ENCODE measurements around the gene PTPDC1. TPM values are rescaled to one million over a fixed set of nuclear protein-coding genes. Genes with fewer than 3 reads are reported as not detected.

PTPDC1 gene, protein sequence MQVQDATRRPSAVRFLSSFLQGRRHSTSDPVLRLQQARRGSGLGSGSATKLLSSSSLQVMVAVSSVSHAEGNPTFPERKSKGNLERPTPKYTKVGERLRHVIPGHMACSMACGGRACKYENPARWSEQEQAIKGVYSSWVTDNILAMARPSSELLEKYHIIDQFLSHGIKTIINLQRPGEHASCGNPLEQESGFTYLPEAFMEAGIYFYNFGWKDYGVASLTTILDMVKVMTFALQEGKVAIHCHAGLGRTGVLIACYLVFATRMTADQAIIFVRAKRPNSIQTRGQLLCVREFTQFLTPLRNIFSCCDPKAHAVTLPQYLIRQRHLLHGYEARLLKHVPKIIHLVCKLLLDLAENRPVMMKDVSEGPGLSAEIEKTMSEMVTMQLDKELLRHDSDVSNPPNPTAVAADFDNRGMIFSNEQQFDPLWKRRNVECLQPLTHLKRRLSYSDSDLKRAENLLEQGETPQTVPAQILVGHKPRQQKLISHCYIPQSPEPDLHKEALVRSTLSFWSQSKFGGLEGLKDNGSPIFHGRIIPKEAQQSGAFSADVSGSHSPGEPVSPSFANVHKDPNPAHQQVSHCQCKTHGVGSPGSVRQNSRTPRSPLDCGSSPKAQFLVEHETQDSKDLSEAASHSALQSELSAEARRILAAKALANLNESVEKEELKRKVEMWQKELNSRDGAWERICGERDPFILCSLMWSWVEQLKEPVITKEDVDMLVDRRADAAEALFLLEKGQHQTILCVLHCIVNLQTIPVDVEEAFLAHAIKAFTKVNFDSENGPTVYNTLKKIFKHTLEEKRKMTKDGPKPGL
- total RNA-seq = 13.0 TPM

DNA sequence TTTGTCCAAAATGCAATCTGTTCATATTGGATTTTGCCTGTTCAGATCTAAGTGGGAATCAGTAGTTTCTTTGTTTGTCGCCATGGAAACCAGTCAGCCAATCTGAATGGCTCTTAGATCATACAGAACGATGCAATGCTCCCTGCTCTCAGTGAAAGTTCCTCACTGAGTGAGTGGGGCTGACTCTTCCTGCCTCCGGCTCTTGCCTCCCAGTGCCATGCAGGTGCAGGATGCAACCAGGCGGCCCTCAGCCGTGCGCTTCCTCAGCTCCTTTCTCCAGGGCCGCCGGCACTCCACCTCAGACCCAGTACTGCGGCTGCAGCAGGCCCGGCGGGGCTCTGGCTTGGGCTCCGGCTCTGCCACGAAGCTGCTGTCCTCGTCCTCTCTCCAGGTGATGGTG lies at the start of gene PTPDC1:
Gene PTPDC1, plus strand, starts transcription at position 151 of the 400 bp plus-strand sequence. Its CDS starts 67 bp downstream, at position 218.
- peaks cover 7% of the 10 kb centered on the region for H3K4me1 ChIP-seq
- H3K27me3 ChIP-seq = no peaks in the 10 kb centered on the region
- no peak for TF ChIP-seq POLR2A (IDR thresholded peaks at IDR 0.05)
- TF ChIP-seq POLR2AphosphoS5 (IDR thresholded peaks at IDR 0.05; ENCODE audit: insufficient read depth in 1 of 2, low read depth in 1 of 2) = no peak
- intact Hi-C loops (cut with DNase I) = no loop called here
- no peak within 1 kb of the TSS for H3K27ac ChIP-seq
- no peaks in the 10 kb centered on the region for H3K36me3 ChIP-seq
- H3K9me3 ChIP-seq = no peaks in the 10 kb centered on the region
- no peak for DNase-seq (ENCODE audit: extremely low spot score in 2 of 2)
- no peak within 1 kb of the TSS for H3K4me3 ChIP-seq

DNA sequence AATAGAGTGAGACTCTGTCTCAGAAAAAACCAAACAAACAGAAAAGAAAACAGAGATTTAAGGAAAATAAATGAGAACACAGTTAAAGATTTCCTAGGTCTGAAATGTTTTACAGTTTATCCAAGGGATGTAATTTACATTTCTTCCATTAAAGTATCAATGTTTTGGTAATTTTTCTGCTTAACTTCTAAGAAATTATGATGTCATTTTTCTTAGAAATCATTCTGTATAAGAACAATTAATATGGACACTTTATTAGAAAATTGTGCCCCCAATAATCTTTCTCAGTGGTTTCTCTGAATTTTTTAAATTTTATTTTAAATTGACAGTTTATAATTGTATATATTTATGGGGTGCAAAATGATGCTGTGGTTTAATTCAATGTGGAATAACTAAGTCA lies 49.8 kb upstream of the PTPDC1 start:
- TF ChIP-seq POLR2A (IDR thresholded peaks at IDR 0.05) (no peak), POLR2AphosphoS5 (IDR thresholded peaks at IDR 0.05; ENCODE audit: insufficient read depth in 1 of 2, low read depth in 1 of 2) (no peak)
- TF ChIP-seq, protein P1, sequence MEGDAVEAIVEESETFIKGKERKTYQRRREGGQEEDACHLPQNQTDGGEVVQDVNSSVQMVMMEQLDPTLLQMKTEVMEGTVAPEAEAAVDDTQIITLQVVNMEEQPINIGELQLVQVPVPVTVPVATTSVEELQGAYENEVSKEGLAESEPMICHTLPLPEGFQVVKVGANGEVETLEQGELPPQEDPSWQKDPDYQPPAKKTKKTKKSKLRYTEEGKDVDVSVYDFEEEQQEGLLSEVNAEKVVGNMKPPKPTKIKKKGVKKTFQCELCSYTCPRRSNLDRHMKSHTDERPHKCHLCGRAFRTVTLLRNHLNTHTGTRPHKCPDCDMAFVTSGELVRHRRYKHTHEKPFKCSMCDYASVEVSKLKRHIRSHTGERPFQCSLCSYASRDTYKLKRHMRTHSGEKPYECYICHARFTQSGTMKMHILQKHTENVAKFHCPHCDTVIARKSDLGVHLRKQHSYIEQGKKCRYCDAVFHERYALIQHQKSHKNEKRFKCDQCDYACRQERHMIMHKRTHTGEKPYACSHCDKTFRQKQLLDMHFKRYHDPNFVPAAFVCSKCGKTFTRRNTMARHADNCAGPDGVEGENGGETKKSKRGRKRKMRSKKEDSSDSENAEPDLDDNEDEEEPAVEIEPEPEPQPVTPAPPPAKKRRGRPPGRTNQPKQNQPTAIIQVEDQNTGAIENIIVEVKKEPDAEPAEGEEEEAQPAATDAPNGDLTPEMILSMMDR (IDR thresholded peaks at IDR 0.05) = no peak
- Histone ChIP-seq H3K27me3 (no peaks in the 10 kb centered on the region), H3K9me3 (no peaks in the 10 kb centered on the region), H3K27ac (no peak overlapping the region), H3K4me1 (peaks cover 17% of the 10 kb centered on the region), H3K36me3 (no peaks in the 10 kb centered on the region), H3K4me3 (no peak overlapping the region)
- DNase-seq (ENCODE audit: extremely low spot score in 2 of 2) = no peak
- intact Hi-C loops (cut with DNase I) = no loop called here

DNA sequence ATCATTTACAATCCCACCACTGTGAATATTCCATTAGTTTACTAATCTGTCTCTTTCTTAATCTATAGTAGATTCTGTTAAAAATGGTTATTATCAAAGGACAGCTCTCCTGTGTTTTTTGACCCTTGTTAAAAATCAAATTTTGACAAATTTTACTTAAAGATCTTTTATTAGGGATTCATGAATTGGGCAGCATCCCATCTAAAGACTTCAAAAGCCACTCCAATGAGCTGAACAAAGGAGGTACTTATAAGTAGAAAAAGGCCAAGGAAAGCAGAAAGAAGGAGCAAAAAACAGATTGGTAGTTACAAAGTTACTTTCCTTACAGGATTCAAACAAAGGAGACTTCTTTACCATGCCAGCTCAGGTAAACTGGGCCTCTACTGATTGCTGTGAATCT lies 44.5 kb upstream of the PTPDC1 start:
- DNase-seq (ENCODE audit: extremely low spot score in 2 of 2) = no peak
- Histone ChIP-seq H3K27ac (no peak overlapping the region), H3K4me1 (no peaks in the 10 kb centered on the region), H3K27me3 (no peaks in the 10 kb centered on the region), H3K4me3 (no peak overlapping the region), H3K36me3 (no peaks in the 10 kb centered on the region), H3K9me3 (no peaks in the 10 kb centered on the region)
- TF ChIP-seq POLR2AphosphoS5 (IDR thresholded peaks at IDR 0.05; ENCODE audit: insufficient read depth in 1 of 2, low read depth in 1 of 2) (no peak), POLR2A (IDR thresholded peaks at IDR 0.05) (no peak)
- TF ChIP-seq, protein P1 (IDR thresholded peaks at IDR 0.05) = no peak
- intact Hi-C loops (cut with DNase I) = no loop called here

DNA sequence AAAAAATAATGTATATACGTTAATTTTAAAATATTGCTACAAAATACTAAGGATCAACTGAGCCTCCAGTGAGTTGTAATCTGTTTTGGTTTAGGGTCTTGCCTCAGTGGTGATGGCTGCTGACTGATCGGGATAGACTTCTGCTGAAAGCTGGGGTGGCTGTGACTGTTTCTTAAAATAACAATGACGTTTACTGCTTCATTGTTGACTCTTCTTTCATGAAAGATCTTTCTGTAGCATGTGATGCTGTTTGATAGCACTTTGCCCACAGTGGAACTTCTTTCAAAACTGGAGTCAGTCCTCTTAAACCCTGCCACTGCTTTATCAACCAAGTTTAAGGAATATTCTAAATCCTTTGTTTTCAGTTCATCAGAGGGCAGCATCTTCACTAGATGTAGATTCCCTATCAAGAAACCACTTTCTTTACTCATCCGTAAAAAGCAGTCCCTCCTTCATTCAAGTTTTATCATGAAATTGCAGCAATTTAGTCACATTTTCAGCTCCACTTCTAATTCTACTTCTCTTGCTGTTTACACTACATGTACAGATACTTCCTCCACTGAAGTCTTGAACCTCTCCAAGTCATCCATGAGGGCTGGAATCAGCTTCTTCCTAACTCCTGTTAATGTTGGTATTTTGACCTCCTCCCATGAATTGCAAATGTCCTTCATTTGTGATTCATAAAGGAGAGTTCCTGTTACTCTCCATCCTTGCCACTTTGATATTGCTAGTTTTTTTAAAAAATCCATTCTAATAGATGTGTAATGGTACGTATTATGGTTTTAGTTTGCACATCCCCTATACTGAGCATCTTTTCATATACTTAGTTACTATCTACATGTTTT lies 41.5 kb upstream of the PTPDC1 start:
- Histone ChIP-seq H3K36me3 (no peaks in the 10 kb centered on the region), H3K4me3 (no peak overlapping the region), H3K4me1 (no peaks in the 10 kb centered on the region), H3K27ac (no peak overlapping the region), H3K27me3 (no peaks in the 10 kb centered on the region), H3K9me3 (no peaks in the 10 kb centered on the region)
- no peak for TF ChIP-seq POLR2AphosphoS5 (IDR thresholded peaks at IDR 0.05; ENCODE audit: insufficient read depth in 1 of 2, low read depth in 1 of 2)
- TF ChIP-seq, protein P1 (IDR thresholded peaks at IDR 0.05) = no peak
- TF ChIP-seq POLR2A (IDR thresholded peaks at IDR 0.05) = no peak
- intact Hi-C loops (cut with DNase I) = no loop called here
- no peak for DNase-seq (ENCODE audit: extremely low spot score in 2 of 2)

DNA sequence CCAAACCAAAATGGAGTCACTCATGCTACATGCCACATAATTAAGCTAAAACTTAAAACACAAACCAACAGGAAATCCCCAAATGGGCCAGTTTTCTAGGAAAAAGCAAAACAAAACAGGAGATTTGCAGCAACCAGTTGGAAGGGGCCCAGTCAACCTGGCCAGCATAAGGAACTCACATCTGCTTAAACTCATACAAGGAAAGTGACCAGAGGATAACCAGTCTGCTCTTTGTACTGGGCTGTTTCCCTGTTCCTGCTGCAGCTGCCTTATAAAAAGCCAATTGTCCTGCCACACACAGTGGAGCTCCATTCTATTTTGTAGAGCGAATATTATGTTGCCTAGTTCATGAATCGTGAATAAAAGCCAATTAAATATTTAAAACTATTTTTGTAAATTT lies 29.5 kb upstream of the PTPDC1 start:
- Histone ChIP-seq H3K4me3 (no peak overlapping the region), H3K9me3 (peaks cover 3% of the 10 kb centered on the region), H3K27ac (no peak overlapping the region), H3K4me1 (peaks cover 9% of the 10 kb centered on the region), H3K27me3 (no peaks in the 10 kb centered on the region), H3K36me3 (no peaks in the 10 kb centered on the region)
- intact Hi-C loops (cut with DNase I) = no loop called here
- no peak for TF ChIP-seq POLR2A (IDR thresholded peaks at IDR 0.05)
- TF ChIP-seq, protein P1 (IDR thresholded peaks at IDR 0.05) = no peak
- no peak for TF ChIP-seq POLR2AphosphoS5 (IDR thresholded peaks at IDR 0.05; ENCODE audit: insufficient read depth in 1 of 2, low read depth in 1 of 2)
- DNase-seq (ENCODE audit: extremely low spot score in 2 of 2) = no peak
